ENCODE measurements around the gene GALK1.

DNA sequence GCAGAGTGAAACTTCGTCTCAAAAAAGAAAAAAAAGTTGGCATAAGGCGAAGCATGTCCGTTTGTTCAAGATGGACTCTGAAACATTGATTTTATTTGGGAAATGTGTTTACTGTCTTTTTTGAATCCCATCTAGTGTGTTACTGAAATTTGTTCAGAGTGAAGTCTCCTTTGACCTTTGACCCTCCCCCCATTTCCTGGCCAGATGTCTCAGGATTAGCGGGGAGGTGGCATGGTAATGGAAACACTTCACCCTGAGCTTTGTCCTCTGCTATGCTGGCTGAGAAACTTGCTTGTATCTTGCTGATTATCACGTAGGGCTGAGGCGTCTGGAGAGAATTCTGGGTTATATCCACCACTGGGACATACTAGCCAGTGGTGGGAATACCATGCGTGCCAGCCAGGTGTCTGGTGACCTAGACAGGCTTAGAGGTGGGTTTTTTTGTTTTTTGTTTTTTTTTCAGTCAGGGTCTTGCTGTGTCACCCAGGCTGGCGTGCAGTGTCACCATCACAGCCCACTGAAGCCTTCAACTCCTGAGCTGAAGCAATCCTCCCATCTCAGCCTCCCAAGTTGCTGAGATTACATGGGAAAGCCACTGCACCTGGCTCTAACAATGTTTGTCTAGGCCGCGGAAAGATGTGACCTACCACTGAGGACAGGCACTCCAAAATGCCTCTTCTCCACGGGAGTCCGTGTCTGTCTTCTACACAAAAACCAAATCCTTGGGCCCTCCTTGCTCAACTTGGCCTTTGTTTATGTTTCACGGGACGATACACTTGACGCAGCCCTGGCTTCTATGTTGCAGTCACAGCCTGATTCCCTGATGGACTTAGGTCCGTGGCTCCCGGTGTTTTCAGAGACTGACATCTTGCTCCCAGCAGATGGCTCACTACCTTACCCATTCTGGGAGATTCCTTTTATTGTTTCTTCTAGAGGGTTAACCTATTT, 6.6 kb upstream of the GALK1 start:
- TF ChIP-seq CTCF (IDR thresholded peaks at IDR 0.05; ENCODE audit: low read length) (no peak), EZH2 (optimal IDR thresholded peaks at IDR 0.05; ENCODE audit: low read depth, low read length) (no peak), EZH2phosphoT487 (IDR thresholded peaks at IDR 0.05; ENCODE audit: low read length) (no peak)
